ENCODE measurements around the gene GABRD.

The GABRD gene

GRCh38 chr1:1985375-1986050 is 33.6 kb upstream of the GABRD start:
- DNase-seq (ENCODE audit: low spot score) = no peak

- DNase-seq (ENCODE audit: low spot score) = no peak
Observed at GRCh38 chr1:1986451-1987141, 32.5 kb upstream of the GABRD start.

- no peak for DNase-seq (ENCODE audit: low spot score)
Observed at GRCh38 chr1:1987142-1987510, 32.0 kb upstream of the GABRD start.

- DNase-seq (ENCODE audit: low spot score) = no peak
Observed at GRCh38 chr1:1988061-1988945, 30.8 kb upstream of the GABRD start.

- DNase-seq (ENCODE audit: low spot score) = no peak
Observed at GRCh38 chr1:1989102-1989542, 30.0 kb upstream of the GABRD start.

- no peak for DNase-seq (ENCODE audit: low spot score)
Observed at GRCh38 chr1:1989789-1990188, 29.4 kb upstream of the GABRD start.

GRCh38 chr1:1990222-1990621 is 28.9 kb upstream of the GABRD start:
- DNase-seq (ENCODE audit: low spot score) = no peak

- DNase-seq (ENCODE audit: low spot score) = no peak
Observed at GRCh38 chr1:1994536-1994935, 24.6 kb upstream of the GABRD start.

GRCh38 chr1:1996207-1996651 is 22.9 kb upstream of the GABRD start:
- DNase-seq (ENCODE audit: low spot score) = no peak

GRCh38 chr1:1997576-1997975 is 21.6 kb upstream of the GABRD start:
- no peak for DNase-seq (ENCODE audit: low spot score)

GRCh38 chr1:2000432-2000831 is 18.7 kb upstream of the GABRD start:
- no peak for DNase-seq (ENCODE audit: low spot score)

GRCh38 chr1:2000850-2001249 is 18.3 kb upstream of the GABRD start:
- no peak for DNase-seq (ENCODE audit: low spot score)

GRCh38 chr1:2001773-2002411 is 17.3 kb upstream of the GABRD start:
- no peak for DNase-seq (ENCODE audit: low spot score)

- no peak for DNase-seq (ENCODE audit: low spot score)
Observed at GRCh38 chr1:2003541-2004131, 15.5 kb upstream of the GABRD start, which contains the start of gene CFAP74. CFAP74 (minus strand) TSS chr1:2003786; CDS start chr1:1990956, 12,830 bp downstream.

- DNase-seq (ENCODE audit: low spot score) = no peak
Observed at GRCh38 chr1:2004856-2005255, 14.3 kb upstream of the GABRD start.

GRCh38 chr1:2009101-2010053 is 9.8 kb upstream of the GABRD start:
- no peak for DNase-seq (ENCODE audit: low spot score)

- DNase-seq (ENCODE audit: low spot score) = no peak
Observed at GRCh38 chr1:2014181-2014580, 5.0 kb upstream of the GABRD start.

- no peak for DNase-seq (ENCODE audit: low spot score)
Observed at GRCh38 chr1:2014741-2015735, 4.1 kb upstream of the GABRD start.

- no peak for DNase-seq (ENCODE audit: low spot score)
Observed at GRCh38 chr1:2016123-2016522, 3.0 kb upstream of the GABRD start.

Measured in CD4-positive, alpha-beta T cell treated with Interleukin-15 for 4 hours (primary cell).